CD4-positive, alpha-beta T cell treated with Interleukin-4 for 4 hours (primary cell): Measurements from ENCODE around the gene UBAP2L.
A peak's percentile ranks its signal among the peaks of the same experiment; 100 is the strongest.
"Not testable (repeated sequence)": the region's sequence is repeated elsewhere in the genome, so short reads cannot be mapped to it uniquely, and the experiment has no call there.

ENCODE experiments used
- DNase-seq: peaks from one replicate; pipeline ENCODE4 v3.0.0-alpha.2; 2020

The UBAP2L gene

DNA sequence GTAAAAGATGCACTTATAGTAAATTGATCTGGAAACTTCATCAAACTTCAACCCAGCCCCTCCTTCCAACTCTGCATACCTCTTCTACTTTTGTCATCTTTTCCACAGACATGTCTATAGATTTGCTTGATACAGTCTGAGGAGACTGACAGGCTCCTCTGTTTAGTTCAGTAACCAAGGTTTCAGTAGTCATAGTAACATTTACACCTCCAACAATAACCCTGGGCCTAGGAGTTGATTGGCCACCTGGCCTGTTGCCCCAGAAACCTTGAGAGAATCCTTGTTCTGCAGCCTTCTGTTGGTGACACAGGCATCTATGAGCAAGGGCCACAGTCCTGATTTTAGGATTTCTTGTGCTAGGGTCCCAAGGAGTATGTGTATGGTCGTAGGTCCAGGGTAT is 14.6 kb upstream of the UBAP2L start, which contains the start of gene CFAP141:
TSS of gene CFAP141 (minus strand) at position 138 of the 400 bp plus-strand sequence. CDS start at position 112, 26 bp downstream.
- peak; percentile 39 for DNase-seq

DNA sequence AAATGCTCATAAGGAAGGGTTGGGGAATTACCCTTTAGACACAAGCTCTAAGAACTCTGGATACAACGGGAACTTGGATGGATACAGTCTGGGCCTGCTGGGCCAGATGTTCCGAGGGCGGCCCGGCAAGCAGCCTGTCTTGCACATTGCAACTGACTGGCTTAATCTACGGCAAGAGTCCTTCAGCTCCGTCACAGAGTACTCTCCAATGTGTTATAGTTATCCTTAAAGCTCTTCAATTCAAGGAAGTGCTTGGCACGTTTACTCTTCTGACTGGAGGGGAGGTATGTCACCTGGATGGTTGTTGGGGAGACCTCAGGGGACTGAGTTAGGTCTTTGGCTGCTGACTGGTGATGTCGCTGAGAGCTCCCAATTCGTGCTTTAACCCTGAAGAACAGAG is 13.5 kb upstream of the UBAP2L start:
- DNase-seq, result no peak

- DNase-seq, result no peak
Observed at GRCh38 chr1:154208677-154209388, 11.9 kb upstream of the UBAP2L start.

DNA sequence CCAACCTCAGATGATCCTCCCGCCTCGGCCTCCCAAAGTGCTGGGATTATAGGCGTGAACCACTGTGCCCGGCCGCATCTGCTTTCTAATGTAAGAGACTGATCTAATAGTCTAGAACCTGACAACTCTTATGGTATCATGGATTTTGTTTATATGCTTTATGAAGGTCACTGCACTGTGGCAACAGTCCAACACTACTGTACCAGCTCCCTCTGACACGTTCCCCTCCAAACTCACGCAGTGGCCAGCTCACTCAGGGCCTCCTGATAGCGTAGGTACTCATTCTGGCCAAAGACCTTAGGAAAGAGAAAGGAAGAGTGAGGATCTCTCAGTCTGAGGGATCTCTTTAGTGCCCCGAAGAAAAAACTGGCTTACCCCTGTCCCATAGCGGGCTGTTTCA is 8.7 kb upstream of the UBAP2L start:
- DNase-seq, result no peak

GRCh38 chr1:154213274-154213673 is 7.5 kb upstream of the UBAP2L start:
- DNase-seq, result no peak

- DNase-seq, result no peak
Observed at GRCh38 chr1:154218545-154218944, 2.2 kb upstream of the UBAP2L start.

DNA sequence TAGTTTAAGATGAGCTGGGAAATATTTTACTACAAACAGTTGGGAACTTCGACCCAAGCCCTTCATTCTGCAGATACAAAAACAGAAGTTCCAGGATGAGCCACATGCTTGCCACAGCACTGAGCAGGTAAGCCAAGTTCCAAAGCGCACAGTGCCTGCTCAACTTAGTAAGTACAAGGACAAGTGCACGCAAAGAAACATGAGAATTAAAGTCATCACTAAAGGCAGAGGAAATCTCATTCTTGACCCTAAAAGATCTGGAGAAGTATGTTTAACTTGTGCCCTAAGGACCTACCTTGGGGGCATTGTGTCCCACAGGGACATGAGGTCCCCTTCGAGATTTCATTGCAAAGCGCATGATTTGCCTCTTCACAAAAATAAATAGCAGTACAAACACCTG is 1.2 kb upstream of the UBAP2L start:
- DNase-seq, result no peak

DNA sequence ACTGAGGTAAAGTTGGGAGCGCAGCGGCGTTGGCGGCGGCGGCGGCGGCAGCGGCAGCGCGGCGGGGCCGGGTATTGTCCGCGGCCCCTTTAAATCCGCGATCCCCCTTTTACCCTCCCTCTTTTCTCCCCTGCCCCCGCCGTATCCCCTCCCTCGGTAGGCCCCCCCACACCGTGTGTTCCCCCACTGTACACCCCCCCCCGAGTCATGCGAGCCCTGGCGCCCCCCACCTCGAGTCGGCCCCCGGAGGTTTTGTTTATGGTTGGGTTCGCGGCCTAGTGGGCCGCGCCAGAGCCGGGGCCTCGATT is 169 bp downstream of the UBAP2L start:
- no peak for DNase-seq

DNA sequence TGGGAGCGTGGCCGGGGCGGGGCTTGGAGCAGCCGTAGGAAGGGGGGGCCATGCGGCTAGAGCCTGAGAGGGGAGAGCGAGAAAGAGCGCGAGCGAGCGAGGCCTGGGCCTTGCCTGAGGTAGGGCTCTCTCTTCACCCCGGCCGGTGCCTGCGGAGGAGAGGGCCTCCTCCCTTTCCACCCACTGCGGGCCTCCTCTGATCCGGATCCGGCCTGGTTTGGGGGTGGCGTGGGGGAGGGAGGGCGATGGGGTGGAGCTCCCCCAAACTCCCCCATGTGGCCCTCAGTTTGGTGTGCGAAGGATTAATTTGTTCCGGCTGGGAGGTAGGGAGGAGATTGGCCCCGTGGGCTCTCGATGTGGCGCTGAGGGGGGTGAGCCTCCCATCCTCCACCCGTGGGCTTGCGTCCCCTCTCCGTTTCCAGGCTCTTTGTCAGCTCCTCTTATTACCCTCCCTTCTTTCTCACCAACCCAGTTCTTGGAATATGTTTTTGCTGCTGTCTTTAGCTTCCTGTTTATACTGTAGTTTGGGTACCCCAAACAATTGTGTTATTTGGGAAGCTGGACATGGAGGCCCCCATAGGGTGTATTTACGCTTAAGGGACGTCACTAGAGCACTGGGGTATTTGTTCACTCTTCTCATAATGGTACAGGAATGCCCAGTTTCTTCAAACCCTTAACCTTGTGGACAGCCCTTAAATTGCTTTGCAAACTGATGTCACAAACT is 685 bp downstream of the UBAP2L start:
- peak; percentile 65 for DNase-seq

- DNase-seq, result no peak
Observed at GRCh38 chr1:154222518-154222917, 1.8 kb downstream of the UBAP2L start.

GRCh38 chr1:154222918-154223317 is 2.2 kb downstream of the UBAP2L start:
- DNase-seq, result no peak

DNA sequence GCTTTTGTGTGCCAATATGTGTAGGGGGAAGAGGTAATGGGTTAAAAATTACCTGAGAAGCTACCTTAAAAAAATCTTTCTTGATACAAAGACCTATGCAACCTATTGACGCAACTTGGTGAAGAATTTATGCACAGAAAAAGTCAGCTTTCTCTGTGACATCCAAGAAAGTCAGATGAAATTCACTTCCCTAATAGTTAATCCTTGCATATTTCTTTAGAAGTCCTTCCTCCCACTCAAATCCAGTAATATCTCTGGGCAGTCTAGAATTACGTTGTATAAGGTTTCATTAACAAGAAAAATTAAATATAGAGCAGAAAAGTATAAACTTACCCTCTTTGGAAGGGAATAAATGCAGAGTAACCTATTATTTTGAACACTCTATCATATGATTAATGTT is 2.9 kb downstream of the UBAP2L start:
- DNase-seq, result no peak

GRCh38 chr1:154225370-154225769 is 4.6 kb downstream of the UBAP2L start:
- DNase-seq, result no peak

DNA sequence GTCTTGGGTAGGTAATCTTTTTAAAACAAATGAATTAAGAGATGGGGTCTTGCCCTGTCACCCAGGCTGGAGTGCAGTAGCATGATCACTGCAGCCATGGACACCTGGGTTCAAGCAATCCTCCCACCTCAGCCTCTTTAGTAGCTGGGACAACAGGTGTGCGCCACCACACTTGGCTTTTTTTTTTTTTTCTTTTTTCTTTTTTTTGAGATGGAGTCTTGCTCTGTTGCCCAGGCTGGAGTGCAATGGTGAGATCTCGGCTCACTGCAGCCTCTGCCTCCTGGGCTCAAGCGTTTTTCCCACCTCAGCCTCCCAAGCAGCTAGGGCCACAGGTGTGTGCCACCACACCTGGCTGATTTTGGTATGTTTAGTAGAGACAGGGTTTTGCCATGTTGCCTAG is 10.4 kb downstream of the UBAP2L start:
- DNase-seq, result not testable (repeated sequence)

DNA sequence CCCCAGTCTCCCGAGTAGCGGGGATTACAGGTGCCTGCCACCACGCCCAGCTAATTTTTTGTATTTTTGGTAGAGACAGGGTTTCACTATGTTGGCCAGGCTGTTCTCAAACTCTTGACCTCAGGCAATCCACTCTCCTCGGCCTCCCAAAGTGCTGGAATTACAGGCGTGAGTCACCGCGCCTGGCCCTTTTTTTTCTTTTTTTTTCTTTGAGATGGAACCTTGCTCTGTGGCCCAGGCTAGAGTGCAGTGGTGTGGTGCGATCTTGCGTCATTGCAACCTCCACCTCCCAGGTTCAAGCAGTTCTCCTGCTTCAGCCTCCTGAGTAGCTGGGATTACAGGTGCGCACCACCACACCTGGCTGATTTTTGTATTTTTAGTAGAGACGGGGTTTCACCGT is 12.4 kb downstream of the UBAP2L start:
- not testable (repeated sequence) for DNase-seq

DNA sequence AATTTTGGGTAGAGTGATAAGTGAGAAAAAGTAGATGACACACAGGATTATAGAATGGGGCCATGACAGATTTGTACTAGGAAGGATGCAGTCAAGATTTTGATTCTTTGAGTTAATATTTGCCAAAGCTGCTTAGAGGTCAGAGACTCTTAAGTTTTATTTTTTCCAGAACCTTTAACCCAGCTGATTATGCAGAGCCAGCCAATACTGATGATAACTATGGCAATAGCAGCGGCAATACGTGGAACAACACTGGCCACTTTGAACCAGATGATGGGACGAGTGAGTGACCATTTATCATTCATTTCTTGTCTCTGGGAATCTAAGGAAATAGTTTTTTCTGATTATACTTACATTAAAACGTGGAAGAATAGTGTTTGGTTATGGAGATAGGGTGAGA is 16.1 kb downstream of the UBAP2L start:
- no peak for DNase-seq

DNA sequence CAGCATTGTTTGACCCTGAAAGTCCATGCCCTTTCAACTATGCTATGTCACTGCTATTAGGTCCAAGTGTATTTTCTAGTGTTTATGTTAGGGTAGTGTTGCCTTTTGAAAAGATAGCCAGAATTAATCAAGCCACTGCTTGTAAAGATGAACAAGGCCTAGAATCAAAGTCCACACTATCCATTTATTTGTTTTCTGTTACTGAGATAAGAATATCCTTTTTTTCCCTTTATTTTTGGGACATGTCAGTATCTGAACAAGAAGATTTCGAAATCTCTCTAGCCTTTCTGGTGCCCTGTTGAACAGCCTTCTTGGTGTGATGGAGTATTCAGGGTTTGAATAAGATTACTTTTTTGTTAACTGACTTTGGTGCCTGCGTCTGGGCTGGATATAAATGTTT is 16.7 kb downstream of the UBAP2L start:
- DNase-seq, result no peak

GRCh38 chr1:154237880-154238506 is 17.2 kb downstream of the UBAP2L start:
- DNase-seq, result no peak

GRCh38 chr1:154239491-154239890 is 18.7 kb downstream of the UBAP2L start:
- DNase-seq, result no peak

GRCh38 chr1:154240294-154240833 is 19.6 kb downstream of the UBAP2L start:
- no peak for DNase-seq

GRCh38 chr1:154241703-154242351 is 21.1 kb downstream of the UBAP2L start:
- DNase-seq, result peak; percentile 25

GRCh38 chr1:154253671-154254070 is 32.9 kb downstream of the UBAP2L start:
- no peak for DNase-seq

- DNase-seq, result no peak
Observed at GRCh38 chr1:154256686-154257085, 35.9 kb downstream of the UBAP2L start.
